Memory B cell (primary cell): Measurements from ENCODE around the gene MLKL.

Source experiments
- ATAC-seq: fragments of 150-1000 bp; cut with Tn5 transposase; 2 replicates; pipeline ENCODE4 v1.10.0; 2021; ENCODE audit warnings: low read depth, mild to moderate bottlenecking, moderate library complexity
- DNase-seq, 2 donors: peaks; one replicate each; pipeline ENCODE4 v3.0.0; 2022; ENCODE audit warnings: low spot score in 2 of 2
- H3K27ac Mint-ChIP-seq: one replicate; pipeline ENCODE4 v1.8.0; 2022; ENCODE audit warnings: mild to moderate bottlenecking, moderate library complexity, mixed read lengths
- H3K27me3 Mint-ChIP-seq: one replicate; pipeline ENCODE4 v1.8.0; 2022; ENCODE audit warnings: mixed read lengths
- H3K36me3 Mint-ChIP-seq: one replicate; pipeline ENCODE4 v1.8.0; 2022; ENCODE audit warnings: mild to moderate bottlenecking, mixed read lengths
- H3K4me1 Mint-ChIP-seq: one replicate; pipeline ENCODE4 v1.8.0; 2022; ENCODE audit warnings: mixed read lengths
- H3K4me3 Mint-ChIP-seq: one replicate; pipeline ENCODE4 v1.8.0; 2022; ENCODE audit warnings: mild to moderate bottlenecking, moderate library complexity, mixed read lengths
- H3K9me3 Mint-ChIP-seq: one replicate; pipeline ENCODE4 v1.8.0; 2022; ENCODE audit warnings: mixed read lengths

The MLKL gene

GRCh38 chr16:74633686-74634085 lies 67.0 kb downstream of the MLKL start:
- Mint-ChIP-seq H3K4me3 (no peak overlapping the region), H3K27me3 (no peaks in the 10 kb centered on the region), H3K27ac (no peak overlapping the region), H3K36me3 (peaks cover 18% of the 10 kb centered on the region), H3K4me1 (no peaks in the 10 kb centered on the region), H3K9me3 (no peaks in the 10 kb centered on the region)
- ATAC-seq (no peak), DNase-seq (no peak)

GRCh38 chr16:74627506-74628220 lies 73.0 kb downstream of the MLKL start:
- H3K27ac Mint-ChIP-seq, result peak overlapping the region; percentile 75
- ATAC-seq, result no peak
- no peak for DNase-seq

GRCh38 chr16:74626741-74627416 lies 73.8 kb downstream of the MLKL start:
- peaks cover 26% of the 10 kb centered on the region for H3K36me3 Mint-ChIP-seq
- ATAC-seq (no peak), DNase-seq (no peak)
- H3K4me3 Mint-ChIP-seq, result no peak overlapping the region
- H3K4me1 Mint-ChIP-seq, result peaks cover 2% of the 10 kb centered on the region
- H3K27ac Mint-ChIP-seq, result peak overlapping the region; percentile 75
- no peaks in the 10 kb centered on the region for H3K27me3 Mint-ChIP-seq
- H3K9me3 Mint-ChIP-seq, result no peaks in the 10 kb centered on the region

More at GRCh38 chr16:74627506-74628220, 73.0 kb downstream of the MLKL start:
- no peaks in the 10 kb centered on the region for H3K9me3 Mint-ChIP-seq
- H3K36me3 Mint-ChIP-seq, result peaks cover 30% of the 10 kb centered on the region
- no peak overlapping the region for H3K4me3 Mint-ChIP-seq
- peaks cover 2% of the 10 kb centered on the region for H3K4me1 Mint-ChIP-seq
- H3K27me3 Mint-ChIP-seq, result no peaks in the 10 kb centered on the region

- Mint-ChIP-seq H3K27ac (no peak overlapping the region), H3K4me3 (no peak overlapping the region), H3K27me3 (no peaks in the 10 kb centered on the region), H3K4me1 (peaks cover 2% of the 10 kb centered on the region), H3K9me3 (no peaks in the 10 kb centered on the region), H3K36me3 (peaks cover 26% of the 10 kb centered on the region)
- ATAC-seq, result no peak
- no peak for DNase-seq
Measured at GRCh38 chr16:74625500-74626350, 74.9 kb downstream of the MLKL start.

- ATAC-seq (no peak), DNase-seq (no peak)
- Mint-ChIP-seq H3K27ac (no peak overlapping the region), H3K4me1 (peaks cover 2% of the 10 kb centered on the region), H3K36me3 (peaks cover 26% of the 10 kb centered on the region), H3K27me3 (no peaks in the 10 kb centered on the region), H3K9me3 (no peaks in the 10 kb centered on the region), H3K4me3 (no peak overlapping the region)
Measured at GRCh38 chr16:74623839-74624235, 76.8 kb downstream of the MLKL start.

- ATAC-seq, result peak; percentile 56
- no peaks in the 10 kb centered on the region for H3K27me3 Mint-ChIP-seq
- H3K4me1 Mint-ChIP-seq, result peaks cover 2% of the 10 kb centered on the region
- H3K36me3 Mint-ChIP-seq, result peaks cover 24% of the 10 kb centered on the region
- H3K27ac Mint-ChIP-seq, result peak overlapping the region; percentile 49
- peak in 1 of 2 donors; percentile 16 for DNase-seq
- H3K9me3 Mint-ChIP-seq, result no peaks in the 10 kb centered on the region
- no peak overlapping the region for H3K4me3 Mint-ChIP-seq
Measured at GRCh38 chr16:74623214-74623838, 77.3 kb downstream of the MLKL start.

GRCh38 chr16:74622005-74622404 lies 78.7 kb downstream of the MLKL start:
- Mint-ChIP-seq H3K36me3 (peaks cover 20% of the 10 kb centered on the region), H3K9me3 (no peaks in the 10 kb centered on the region), H3K27me3 (no peaks in the 10 kb centered on the region), H3K27ac (no peak overlapping the region), H3K4me1 (no peaks in the 10 kb centered on the region), H3K4me3 (no peak overlapping the region)
- DNase-seq (no peak), ATAC-seq (no peak)
